Mononuclear cell (primary cell): ENCODE measurements around the gene KIF26B. TPM values are rescaled to one million over a fixed set of nuclear protein-coding genes. Genes with fewer than 3 reads are reported as not detected.

Source experiments
- H3K27me3 ChIP-seq: 2 replicates; pipeline ENCODE4 v1.6.0; 2011; ENCODE audit warnings: low read length, control low read depth; ENCODE audit not compliant: insufficient read depth
- H3K4me1 ChIP-seq: 2 replicates; pipeline ENCODE4 v1.5.1; 2011; ENCODE audit warnings: mild to moderate bottlenecking, low read length, control low read depth; ENCODE audit not compliant: insufficient read depth
- H3K4me3 ChIP-seq: 2 replicates; pipeline ENCODE4 v1.5.1; 2011; ENCODE audit warnings: mild to moderate bottlenecking, low read length, moderate library complexity
- H3K9me3 ChIP-seq: 2 replicates; pipeline ENCODE4 v1.5.1; 2011; ENCODE audit warnings: low read depth, mild to moderate bottlenecking, control low read depth, low read length
- total RNA-seq: library from RNA; depleted of rRNA; stranded (reverse); fragments of >200 nt; gene quantifications from one replicate; pipeline ENCODE4 v1.2.3, GENCODE V29; 2012

The KIF26B gene
- total RNA-seq, 1 donor: 0.31 TPM

GRCh38 chr1:245645406-245645805 lies 490.6 kb downstream of the KIF26B start:
- peaks cover 17% of the 10 kb centered on the region for H3K9me3 ChIP-seq
- H3K4me1 ChIP-seq: no peaks in the 10 kb centered on the region
- no peak overlapping the region for H3K4me3 ChIP-seq
- peaks cover 3% of the 10 kb centered on the region for H3K27me3 ChIP-seq

- no peaks in the 10 kb centered on the region for H3K4me1 ChIP-seq
- peaks cover 12% of the 10 kb centered on the region for H3K9me3 ChIP-seq
- no peak overlapping the region for H3K4me3 ChIP-seq
- peaks cover 2% of the 10 kb centered on the region for H3K27me3 ChIP-seq
These were observed 491.1 kb downstream of the KIF26B start for GRCh38 chr1:245645894-245646293.

GRCh38 chr1:245648749-245649522 lies 494.2 kb downstream of the KIF26B start:
- Histone ChIP-seq H3K27me3 (no peaks in the 10 kb centered on the region), H3K4me1 (no peaks in the 10 kb centered on the region), H3K4me3 (no peak overlapping the region), H3K9me3 (no peaks in the 10 kb centered on the region)

GRCh38 chr1:245649666-245650065 lies 494.9 kb downstream of the KIF26B start:
- no peak overlapping the region for H3K4me3 ChIP-seq
- H3K9me3 ChIP-seq: no peaks in the 10 kb centered on the region
- H3K27me3 ChIP-seq: no peaks in the 10 kb centered on the region
- no peaks in the 10 kb centered on the region for H3K4me1 ChIP-seq

- no peak overlapping the region for H3K4me3 ChIP-seq
- H3K4me1 ChIP-seq: no peaks in the 10 kb centered on the region
- H3K27me3 ChIP-seq: no peaks in the 10 kb centered on the region
- no peaks in the 10 kb centered on the region for H3K9me3 ChIP-seq
These were observed 495.7 kb downstream of the KIF26B start for GRCh38 chr1:245650441-245650960.

GRCh38 chr1:245651093-245651492 lies 496.3 kb downstream of the KIF26B start:
- Histone ChIP-seq H3K4me1 (no peaks in the 10 kb centered on the region), H3K9me3 (no peaks in the 10 kb centered on the region), H3K27me3 (no peaks in the 10 kb centered on the region), H3K4me3 (no peak overlapping the region)

GRCh38 chr1:245652116-245652515 lies 497.3 kb downstream of the KIF26B start:
- Histone ChIP-seq H3K9me3 (no peaks in the 10 kb centered on the region), H3K4me1 (no peaks in the 10 kb centered on the region), H3K4me3 (no peak overlapping the region), H3K27me3 (no peaks in the 10 kb centered on the region)

GRCh38 chr1:245652660-245653427 lies 498.1 kb downstream of the KIF26B start:
- H3K27me3 ChIP-seq: no peaks in the 10 kb centered on the region
- no peaks in the 10 kb centered on the region for H3K4me1 ChIP-seq
- H3K4me3 ChIP-seq: no peak overlapping the region
- no peaks in the 10 kb centered on the region for H3K9me3 ChIP-seq

GRCh38 chr1:245654460-245655050 lies 499.8 kb downstream of the KIF26B start:
- no peak overlapping the region for H3K4me3 ChIP-seq
- no peaks in the 10 kb centered on the region for H3K9me3 ChIP-seq
- H3K27me3 ChIP-seq: no peaks in the 10 kb centered on the region
- no peaks in the 10 kb centered on the region for H3K4me1 ChIP-seq

- Histone ChIP-seq H3K4me3 (no peak overlapping the region), H3K4me1 (no peaks in the 10 kb centered on the region), H3K9me3 (no peaks in the 10 kb centered on the region), H3K27me3 (no peaks in the 10 kb centered on the region)
These were observed 501.5 kb downstream of the KIF26B start for GRCh38 chr1:245656189-245656717.

GRCh38 chr1:245657371-245657770 lies 502.6 kb downstream of the KIF26B start:
- H3K27me3 ChIP-seq: no peaks in the 10 kb centered on the region
- H3K9me3 ChIP-seq: no peaks in the 10 kb centered on the region
- H3K4me1 ChIP-seq: no peaks in the 10 kb centered on the region
- no peak overlapping the region for H3K4me3 ChIP-seq

GRCh38 chr1:245663373-245663772 lies 508.6 kb downstream of the KIF26B start:
- H3K27me3 ChIP-seq: no peaks in the 10 kb centered on the region
- no peak overlapping the region for H3K4me3 ChIP-seq
- H3K9me3 ChIP-seq: no peaks in the 10 kb centered on the region

GRCh38 chr1:245663841-245664240 lies 509.1 kb downstream of the KIF26B start:
- no peaks in the 10 kb centered on the region for H3K27me3 ChIP-seq
- no peak overlapping the region for H3K4me3 ChIP-seq
- H3K9me3 ChIP-seq: no peaks in the 10 kb centered on the region
- H3K4me1 ChIP-seq: no peaks in the 10 kb centered on the region

More at GRCh38 chr1:245663373-245663772, 508.6 kb downstream of the KIF26B start:
- no peaks in the 10 kb centered on the region for H3K4me1 ChIP-seq

GRCh38 chr1:245666412-245666811 lies 511.6 kb downstream of the KIF26B start:
- Histone ChIP-seq H3K4me1 (no peaks in the 10 kb centered on the region), H3K9me3 (no peaks in the 10 kb centered on the region), H3K27me3 (no peaks in the 10 kb centered on the region), H3K4me3 (no peak overlapping the region)

- Histone ChIP-seq H3K27me3 (no peaks in the 10 kb centered on the region), H3K4me3 (no peak overlapping the region), H3K4me1 (peaks cover 8% of the 10 kb centered on the region), H3K9me3 (no peaks in the 10 kb centered on the region)
These were observed 516.6 kb downstream of the KIF26B start for GRCh38 chr1:245671349-245671748.
